ENCODE results near the gene MLLT3. TPM values are rescaled to one million over a fixed set of nuclear protein-coding genes. Genes with fewer than 3 reads are reported as not detected.

Gene MLLT3
- total RNA-seq, 2 experiments from 2014 or later: 59.1 to 60.8 TPM

DNA sequence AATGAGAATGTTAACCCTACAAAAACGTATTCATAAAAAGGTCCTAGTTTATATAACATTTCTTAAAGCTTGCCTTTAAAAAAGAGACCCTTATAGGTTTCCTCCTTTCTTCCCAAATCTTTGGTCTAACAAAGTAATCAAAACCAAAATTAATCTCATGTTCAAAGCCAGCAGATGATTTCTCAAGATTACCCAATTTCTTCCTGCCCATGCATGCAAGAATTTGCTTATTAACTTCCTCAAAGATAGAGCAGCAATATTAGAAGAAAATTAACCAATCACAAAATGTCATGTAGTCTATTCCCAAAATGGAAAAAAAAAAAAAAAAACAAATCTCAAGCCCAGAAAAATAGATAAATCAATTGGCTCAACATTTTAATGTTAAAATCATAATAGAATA lies 114.9 kb downstream of the MLLT3 start:
- peaks cover 7% of the 10 kb centered on the region for H3K36me3 Mint-ChIP-seq (ENCODE audit: low read depth)
- H3K4me3 Mint-ChIP-seq: no peak overlapping the region
- intact Hi-C loops (cut with micrococcal nuclease): no loop called here
- peaks cover 2% of the 10 kb centered on the region for H3K9me3 Mint-ChIP-seq
- peaks cover 71% of the 10 kb centered on the region for H3K4me1 Mint-ChIP-seq (ENCODE audit: low read depth)
- POLR2A ChIA-PET: no interaction called here
- CTCF ChIA-PET: no interaction called here
- ATAC-seq (no peak), DNase-seq (no peak)
- TF ChIP-seq, protein P1, sequence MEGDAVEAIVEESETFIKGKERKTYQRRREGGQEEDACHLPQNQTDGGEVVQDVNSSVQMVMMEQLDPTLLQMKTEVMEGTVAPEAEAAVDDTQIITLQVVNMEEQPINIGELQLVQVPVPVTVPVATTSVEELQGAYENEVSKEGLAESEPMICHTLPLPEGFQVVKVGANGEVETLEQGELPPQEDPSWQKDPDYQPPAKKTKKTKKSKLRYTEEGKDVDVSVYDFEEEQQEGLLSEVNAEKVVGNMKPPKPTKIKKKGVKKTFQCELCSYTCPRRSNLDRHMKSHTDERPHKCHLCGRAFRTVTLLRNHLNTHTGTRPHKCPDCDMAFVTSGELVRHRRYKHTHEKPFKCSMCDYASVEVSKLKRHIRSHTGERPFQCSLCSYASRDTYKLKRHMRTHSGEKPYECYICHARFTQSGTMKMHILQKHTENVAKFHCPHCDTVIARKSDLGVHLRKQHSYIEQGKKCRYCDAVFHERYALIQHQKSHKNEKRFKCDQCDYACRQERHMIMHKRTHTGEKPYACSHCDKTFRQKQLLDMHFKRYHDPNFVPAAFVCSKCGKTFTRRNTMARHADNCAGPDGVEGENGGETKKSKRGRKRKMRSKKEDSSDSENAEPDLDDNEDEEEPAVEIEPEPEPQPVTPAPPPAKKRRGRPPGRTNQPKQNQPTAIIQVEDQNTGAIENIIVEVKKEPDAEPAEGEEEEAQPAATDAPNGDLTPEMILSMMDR (IDR thresholded peaks at IDR 0.05): no peak
- H3K27me3 Mint-ChIP-seq: no peaks in the 10 kb centered on the region
- no peak overlapping the region for H3K27ac Mint-ChIP-seq

DNA sequence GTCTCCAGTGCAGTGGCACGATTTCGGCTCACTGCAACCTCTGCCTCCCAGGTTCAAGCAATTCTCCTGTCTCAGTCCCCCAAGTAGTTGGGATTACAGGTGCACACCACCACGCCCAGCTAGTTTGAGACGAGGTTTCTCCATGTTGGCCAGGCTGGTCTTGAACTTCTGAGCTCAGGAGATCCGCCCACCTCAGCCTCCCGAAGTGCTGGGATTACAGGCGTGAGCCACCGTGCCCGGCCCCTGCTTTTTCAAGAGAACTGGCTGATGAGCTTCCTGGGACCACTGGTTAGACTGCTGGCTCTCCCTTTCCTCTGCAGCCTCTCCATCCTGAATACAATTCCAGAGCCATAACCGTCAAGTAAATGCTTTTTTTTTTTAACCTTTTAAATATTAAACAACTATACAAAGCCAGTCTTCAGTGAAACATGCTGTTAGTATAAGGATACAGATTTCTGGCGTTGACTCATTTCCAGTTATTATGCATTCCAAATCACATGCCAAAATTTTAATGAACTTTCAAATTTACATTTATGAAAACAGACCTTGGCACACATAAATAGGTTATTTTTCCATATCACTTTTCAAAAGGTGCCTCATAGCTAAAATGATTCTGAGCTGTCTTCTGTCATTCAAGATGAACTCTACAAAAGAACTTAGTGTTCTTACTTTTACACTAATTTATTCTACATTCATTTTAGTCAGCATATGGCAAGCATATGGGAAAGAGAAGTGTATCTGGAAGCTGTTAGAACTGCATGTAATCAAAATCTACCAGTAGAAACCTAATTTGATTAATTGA lies 116.0 kb downstream of the MLLT3 start:
- no peaks in the 10 kb centered on the region for H3K9me3 Mint-ChIP-seq

DNA sequence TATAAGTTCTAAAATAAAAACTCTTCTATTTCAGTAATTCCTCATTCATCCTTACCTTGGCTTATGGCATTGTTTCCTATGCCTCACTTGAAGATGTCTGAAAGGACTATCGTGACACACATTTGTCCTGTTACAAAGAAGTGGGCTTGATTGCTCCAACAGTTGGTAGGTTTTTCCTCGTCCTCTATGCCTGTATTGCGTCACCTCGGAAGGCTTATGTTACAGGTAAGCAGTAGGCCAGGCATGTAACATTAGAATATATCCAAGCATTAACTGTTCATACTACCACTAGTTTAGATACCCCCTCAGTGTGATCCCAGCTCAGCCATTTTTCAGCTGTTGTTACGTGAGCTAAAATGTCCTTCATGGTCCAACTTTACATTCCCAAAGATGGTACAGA lies 116.7 kb downstream of the MLLT3 start:
- no peak overlapping the region for H3K4me3 Mint-ChIP-seq
- H3K27me3 Mint-ChIP-seq: no peaks in the 10 kb centered on the region
- peaks cover 9% of the 10 kb centered on the region for H3K36me3 Mint-ChIP-seq (ENCODE audit: low read depth)
- no peak for ATAC-seq
- CTCF ChIA-PET: interaction anchor here (0.6 to 1.2 kb wide), 3 partner anchors 35 to 197 kb away, joined by 3 to 4 read pairs (median 3); no protein-coding TSS in a partner anchor
- peaks cover 62% of the 10 kb centered on the region for H3K4me1 Mint-ChIP-seq (ENCODE audit: low read depth)
- intact Hi-C loops (cut with micrococcal nuclease): no loop called here
- TF ChIP-seq, protein P1 (IDR thresholded peaks at IDR 0.05): no peak
- no peak for DNase-seq
- POLR2A ChIA-PET: no interaction called here
- H3K9me3 Mint-ChIP-seq: no peaks in the 10 kb centered on the region
- no peak overlapping the region for H3K27ac Mint-ChIP-seq

More for the DNA sequence above, 116.0 kb downstream of the MLLT3 start:
- H3K4me1 Mint-ChIP-seq (ENCODE audit: low read depth): peaks cover 61% of the 10 kb centered on the region
- TF ChIP-seq, protein P1 (IDR thresholded peaks at IDR 0.05): no peak
- no peak for DNase-seq
- no peak for ATAC-seq
- no peak overlapping the region for H3K4me3 Mint-ChIP-seq
- ChIA-PET POLR2A (no interaction called here), CTCF (interaction anchor here (0.6 kb wide), 1 partner anchor 196 kb away, joined by 3 read pairs; no protein-coding TSS in a partner anchor)
- no peaks in the 10 kb centered on the region for H3K27me3 Mint-ChIP-seq
- peaks cover 7% of the 10 kb centered on the region for H3K36me3 Mint-ChIP-seq (ENCODE audit: low read depth)
- intact Hi-C loops (cut with micrococcal nuclease): no loop called here
- no peak overlapping the region for H3K27ac Mint-ChIP-seq

DNA sequence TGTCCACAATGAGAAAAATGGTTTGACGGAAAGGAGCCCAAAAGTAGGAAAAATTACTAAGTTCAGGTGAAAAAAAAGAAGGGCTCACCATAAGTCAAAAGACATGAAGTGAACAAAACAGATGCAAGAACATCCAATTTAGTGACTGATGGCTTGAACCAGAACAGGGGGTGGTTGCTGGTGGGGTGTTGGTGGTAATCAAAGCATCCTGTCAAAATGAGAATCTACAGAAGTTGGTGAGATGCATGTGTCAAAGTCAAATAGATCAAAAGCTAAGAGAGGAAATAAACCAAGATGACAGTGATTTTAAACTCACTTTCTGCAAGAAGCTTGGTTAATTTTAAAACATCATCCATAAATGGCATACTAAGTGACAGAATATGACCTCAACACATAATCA lies 117.4 kb downstream of the MLLT3 start:
- ChIA-PET CTCF (interaction anchor here (0.7 to 1.2 kb wide), 2 partner anchors 34 to 150 kb away, joined by 3 to 4 read pairs; no protein-coding TSS in a partner anchor), POLR2A (no interaction called here)
- Mint-ChIP-seq H3K4me1 (ENCODE audit: low read depth) (peaks cover 64% of the 10 kb centered on the region), H3K9me3 (no peaks in the 10 kb centered on the region), H3K4me3 (no peak overlapping the region), H3K27me3 (no peaks in the 10 kb centered on the region), H3K36me3 (ENCODE audit: low read depth) (peaks cover 7% of the 10 kb centered on the region), H3K27ac (peak overlapping the region; percentile 47)
- peak; percentile 62 for ATAC-seq
- intact Hi-C loops (cut with micrococcal nuclease): no loop called here
- TF ChIP-seq, protein P1 (IDR thresholded peaks at IDR 0.05): no peak
- peak; percentile 58 for DNase-seq

DNA sequence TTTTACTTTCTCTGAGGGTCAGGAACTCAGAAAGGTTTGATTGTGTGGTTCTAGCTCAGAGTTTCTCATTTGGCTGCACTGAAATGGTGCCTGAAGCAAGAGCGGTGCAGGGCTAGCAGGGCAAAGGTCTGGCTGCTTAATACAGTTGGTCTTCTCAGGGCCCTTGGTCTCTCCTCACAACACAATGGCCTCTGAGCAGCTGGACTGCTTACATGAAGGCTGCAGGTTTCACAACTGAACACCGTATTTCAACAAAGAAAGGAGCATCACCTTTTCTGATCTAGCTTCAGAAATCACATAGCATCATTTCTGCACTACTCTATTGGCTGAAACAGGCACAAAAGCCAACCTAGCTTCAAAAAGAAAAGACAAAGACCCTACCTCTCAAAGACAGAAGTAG lies 122.2 kb downstream of the MLLT3 start:
- H3K27me3 Mint-ChIP-seq: no peaks in the 10 kb centered on the region
- H3K36me3 Mint-ChIP-seq (ENCODE audit: low read depth): peaks cover 17% of the 10 kb centered on the region
- TF ChIP-seq, protein P1 (IDR thresholded peaks at IDR 0.05): no peak
- H3K4me1 Mint-ChIP-seq (ENCODE audit: low read depth): peaks cover 42% of the 10 kb centered on the region
- ATAC-seq (no peak), DNase-seq (no peak)
- no peak overlapping the region for H3K27ac Mint-ChIP-seq
- intact Hi-C loops (cut with micrococcal nuclease): no loop called here
- ChIA-PET POLR2A (interaction anchor here (0.8 to 1.2 kb wide), 2 partner anchors 13 to 18 kb away, joined by 3 to 4 read pairs; no protein-coding TSS in a partner anchor), CTCF (interaction anchor here (0.9 to 1.3 kb wide), 2 partner anchors 10 to 125 kb away, joined by 4 to 5 read pairs; no protein-coding TSS in a partner anchor)
- no peak overlapping the region for H3K4me3 Mint-ChIP-seq
- no peaks in the 10 kb centered on the region for H3K9me3 Mint-ChIP-seq

All from activated CD8-positive, alpha-beta T cell treated with anti-CD3 and anti-CD28 coated beads for 36 hours (primary cell).